NCI-H1105 treated with DMSO at 0.1 percent for 48 hours (cell line): ENCODE measurements around the gene HDAC7.
"Not testable (repeated sequence)": the region's sequence is repeated elsewhere in the genome, so short reads cannot be mapped to it uniquely, and the experiment has no call there.

Experiments
- DNase-seq: peaks from one replicate; lab custom pipeline; 2025; lab: John Stamatoyannopoulos, UW

Gene HDAC7

DNA sequence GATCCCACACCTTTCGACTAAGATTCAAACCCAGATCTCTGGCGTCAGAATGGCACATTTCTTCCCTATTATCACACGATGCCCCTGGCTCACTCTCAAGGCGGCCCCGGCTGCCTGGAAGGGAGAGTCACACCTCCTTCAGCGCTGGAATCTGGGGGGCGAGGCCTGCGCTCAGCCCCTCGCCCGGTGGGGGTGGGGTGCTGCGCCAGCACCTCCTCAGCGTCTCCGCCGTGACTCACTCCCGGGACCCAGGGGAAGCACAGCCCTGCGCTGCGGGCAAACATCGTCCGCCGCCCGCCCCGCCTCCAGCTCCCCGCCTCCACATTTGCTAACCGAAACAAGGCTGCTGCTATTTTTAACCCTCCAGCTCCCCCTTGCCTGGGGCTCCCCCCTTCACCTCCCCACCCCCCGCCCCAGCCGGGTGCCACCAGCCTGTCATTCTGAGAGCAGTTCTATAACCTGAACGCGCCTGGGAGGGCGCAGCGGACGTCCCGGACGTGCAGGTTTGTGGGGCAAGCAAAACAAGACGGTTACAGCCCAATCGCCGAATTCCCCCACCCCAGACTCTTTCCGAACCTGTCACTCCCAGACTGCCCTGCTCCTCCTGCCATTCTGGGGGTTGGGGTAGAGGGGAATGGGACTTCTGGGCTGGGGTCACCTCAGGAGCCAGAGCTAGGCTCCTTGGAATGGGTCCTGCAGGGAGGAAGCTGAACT is 6.7 kb downstream of the HDAC7 start:
- DNase-seq, result no peak

- DNase-seq, result no peak
These were observed 7.9 kb downstream of the HDAC7 start for GRCh38 chr12:47811581-47812484.

DNA sequence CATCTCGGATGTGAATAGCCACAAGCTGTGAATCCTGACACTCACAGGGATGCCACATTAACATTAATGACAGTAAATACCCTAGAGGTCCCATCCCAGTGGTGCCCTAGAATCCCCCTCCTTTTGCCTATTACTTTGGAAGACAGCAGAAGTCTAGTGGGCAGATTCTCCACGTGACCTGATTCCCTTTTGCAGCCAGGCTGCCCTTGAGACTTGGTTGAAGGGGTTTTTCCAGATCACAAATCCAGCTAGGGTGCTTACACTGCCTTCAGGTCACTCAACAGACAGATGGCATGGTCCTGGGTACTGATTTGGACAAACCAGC is 8.7 kb downstream of the HDAC7 start:
- no peak for DNase-seq

GRCh38 chr12:47809518-47809917 is 10.2 kb downstream of the HDAC7 start:
- DNase-seq, result not testable (repeated sequence)

DNA sequence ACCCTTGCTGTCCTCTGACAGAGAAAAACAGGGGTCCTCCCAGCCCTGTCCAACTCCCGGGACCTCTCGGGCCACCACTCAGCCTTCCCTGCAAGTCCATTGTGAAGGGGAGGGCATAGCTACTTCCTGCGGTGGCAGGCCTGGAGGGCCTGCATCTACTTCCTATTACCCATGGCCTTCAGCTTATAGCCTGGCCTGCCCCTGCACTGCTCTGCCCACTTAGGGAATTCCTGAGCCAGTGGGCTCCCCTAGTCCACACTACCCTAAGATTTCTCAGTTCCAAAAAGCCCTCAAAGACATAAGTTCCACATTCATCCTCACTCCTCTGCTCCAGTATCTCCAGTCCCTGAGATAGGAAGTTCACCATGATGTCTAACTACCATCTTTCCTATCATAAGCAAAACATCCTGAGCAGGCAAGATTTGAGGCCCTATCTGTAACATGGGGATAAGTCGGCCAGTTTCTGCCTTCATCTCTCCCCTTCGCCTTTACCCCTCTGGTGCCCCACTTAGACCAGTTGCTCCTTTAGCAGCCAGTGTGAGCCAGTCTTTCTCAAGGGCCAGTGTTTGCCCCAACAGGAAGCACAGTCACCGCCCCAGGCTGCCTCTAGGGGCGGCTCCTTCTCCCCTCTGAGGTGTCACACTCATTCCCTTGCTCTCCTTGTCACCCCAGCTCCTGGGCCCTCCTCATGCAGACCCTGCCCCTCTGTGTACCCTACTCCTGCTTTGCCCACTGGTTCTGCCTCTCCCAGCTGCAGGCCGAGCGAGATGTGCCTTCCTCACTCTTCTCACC is 10.9 kb downstream of the HDAC7 start:
- no peak for DNase-seq

DNA sequence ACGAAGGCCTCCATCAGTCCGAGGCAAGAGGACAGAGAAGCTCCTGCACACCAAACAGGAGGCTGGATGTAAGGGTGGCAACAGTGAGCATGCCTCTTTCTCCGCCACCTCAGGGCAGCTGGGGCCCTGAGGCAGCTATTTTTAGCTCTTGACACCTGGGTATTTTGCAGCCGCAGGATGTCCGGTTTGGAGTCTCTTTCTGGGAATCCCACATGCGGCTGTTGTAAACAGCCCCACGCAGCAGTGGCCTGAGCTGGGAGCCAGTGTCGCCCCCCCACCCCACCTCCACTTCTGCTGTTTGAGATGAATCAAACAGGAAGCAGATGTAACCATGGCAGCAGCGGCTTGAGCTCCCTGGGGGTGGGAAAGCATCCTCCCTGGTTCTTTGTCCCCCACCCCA is 11.7 kb downstream of the HDAC7 start:
- no peak for DNase-seq

GRCh38 chr12:47807338-47807737 is 12.4 kb downstream of the HDAC7 start:
- no peak for DNase-seq

GRCh38 chr12:47805417-47805816 is 14.3 kb downstream of the HDAC7 start:
- DNase-seq, result no peak

- no peak for DNase-seq
These were observed 15.5 kb downstream of the HDAC7 start for GRCh38 chr12:47804171-47804570.

DNA sequence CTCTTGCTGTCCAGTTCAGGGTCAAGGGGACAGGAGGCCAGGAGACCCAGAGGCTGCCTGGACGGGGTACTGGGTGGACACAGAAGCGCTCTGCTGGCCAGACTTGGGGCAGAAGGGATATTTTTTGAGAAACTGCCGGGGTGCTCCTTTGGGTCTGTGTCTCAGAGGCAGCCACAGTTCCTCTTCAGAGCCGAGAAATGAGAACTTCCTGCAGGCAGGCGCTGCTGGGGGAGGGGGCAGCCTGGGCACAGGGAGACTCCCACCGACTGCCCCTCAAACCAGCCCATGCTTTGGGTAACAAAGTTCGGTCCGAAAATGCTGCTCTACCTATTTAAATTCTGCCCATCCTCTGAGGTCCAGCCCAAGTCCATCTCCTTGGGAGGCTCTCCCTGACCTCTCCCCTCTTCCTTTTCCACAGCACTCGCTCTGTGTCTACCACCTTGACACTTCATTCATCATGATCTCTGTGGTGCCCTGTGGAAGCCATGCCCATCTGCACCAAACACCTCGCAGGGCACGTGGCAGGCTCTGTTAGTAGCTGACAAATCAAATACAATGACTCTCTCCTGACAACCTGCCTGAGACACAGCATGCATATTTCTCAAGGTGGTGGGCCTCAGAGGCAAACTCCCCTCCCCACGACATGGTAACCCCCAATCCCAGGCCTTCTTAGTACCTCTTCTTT is 16.4 kb downstream of the HDAC7 start:
- no peak for DNase-seq

DNA sequence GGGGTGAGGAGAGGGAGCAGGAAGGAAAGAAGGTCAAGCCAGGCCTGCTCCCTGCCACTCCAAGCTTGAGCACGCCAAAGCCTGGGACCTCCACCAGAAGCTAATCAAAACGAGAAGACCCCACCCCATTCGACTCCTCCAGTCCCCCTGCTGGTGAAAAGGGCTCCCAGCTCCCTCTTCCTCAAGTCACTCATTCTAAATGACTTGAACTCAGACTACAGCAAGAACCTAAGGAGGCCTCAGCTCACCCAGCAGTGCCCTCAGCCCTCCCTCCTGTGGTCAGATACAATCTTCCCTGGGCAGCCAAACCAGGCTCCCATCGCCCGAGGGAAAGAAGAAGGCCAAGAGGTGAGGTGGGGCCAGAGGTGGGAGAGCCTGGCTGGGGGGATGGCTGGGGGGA is 17.4 kb downstream of the HDAC7 start:
- no peak for DNase-seq

DNA sequence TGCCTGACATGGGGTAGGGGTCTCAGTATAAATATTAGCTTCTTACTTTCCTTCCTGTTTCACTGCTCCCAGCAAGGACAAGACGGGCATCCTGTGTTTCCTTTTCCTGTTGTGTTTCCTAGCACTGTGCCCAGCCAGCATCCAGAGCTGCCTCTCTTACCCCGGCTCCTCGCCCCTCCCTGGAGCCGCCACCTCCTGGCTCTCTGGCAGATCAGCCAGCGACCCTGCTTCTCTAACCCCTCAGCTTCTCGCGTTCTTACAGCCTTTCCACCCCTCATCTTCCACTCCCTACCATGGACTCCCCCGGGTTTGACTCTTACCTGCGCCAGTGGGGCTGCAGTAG is 17.8 kb downstream of the HDAC7 start:
- DNase-seq, result no peak

GRCh38 chr12:47801170-47801903 is 18.4 kb downstream of the HDAC7 start:
- no peak for DNase-seq

DNA sequence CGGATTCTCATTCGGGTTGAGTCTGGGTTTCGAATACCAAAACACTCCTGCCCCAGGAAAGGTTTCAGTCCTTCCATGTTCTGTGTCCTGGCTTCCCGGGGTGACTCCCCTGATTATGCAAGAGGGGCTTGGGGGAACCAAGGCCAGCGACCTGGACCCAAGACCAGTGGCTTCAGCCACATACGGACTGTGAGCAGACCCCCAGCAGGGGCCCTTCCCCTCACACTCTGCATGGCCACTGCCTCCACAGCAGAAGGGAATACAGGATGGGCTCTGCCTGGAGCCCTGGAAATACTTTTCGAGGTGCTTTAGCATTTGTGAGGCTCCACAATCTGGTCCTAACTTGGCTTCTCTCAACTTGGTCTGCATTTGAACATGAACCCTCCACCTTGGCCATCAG is 19.1 kb downstream of the HDAC7 start:
- DNase-seq, result no peak

- DNase-seq, result no peak
These were observed 20.2 kb downstream of the HDAC7 start for GRCh38 chr12:47799357-47799955.

GRCh38 chr12:47798382-47798948 is 21.2 kb downstream of the HDAC7 start:
- DNase-seq, result no peak

GRCh38 chr12:47797441-47797840 is 22.3 kb downstream of the HDAC7 start:
- DNase-seq, result no peak

DNA sequence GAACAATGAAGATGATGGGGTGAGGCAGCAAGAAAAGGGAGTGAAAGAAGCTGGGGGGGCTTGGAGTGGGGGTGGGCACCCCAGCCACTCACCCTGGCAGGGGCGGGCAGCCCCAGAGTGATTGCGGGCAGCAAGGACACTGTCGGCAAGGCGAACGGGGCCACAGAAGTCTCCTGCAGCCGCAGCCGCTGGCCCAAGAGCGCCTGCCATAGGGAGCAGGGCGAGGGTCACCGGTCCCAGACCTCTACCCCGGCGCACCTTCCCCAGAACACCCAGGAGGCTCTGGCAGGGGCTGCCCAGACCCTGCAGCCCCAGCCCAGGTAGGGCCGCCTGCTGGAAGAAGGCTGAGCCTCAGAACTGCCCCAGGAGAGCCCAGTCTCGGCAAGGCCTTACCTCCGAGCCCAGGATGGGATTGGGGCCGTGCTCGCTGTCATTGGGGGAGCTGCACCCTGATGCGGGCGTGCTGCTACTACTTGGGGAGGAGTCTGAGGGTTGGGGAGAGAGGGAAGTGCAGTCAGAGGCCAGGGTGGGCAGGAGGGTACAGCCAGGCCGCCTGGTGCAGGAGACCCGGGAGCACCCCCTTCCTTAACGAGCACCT is 23.8 kb downstream of the HDAC7 start:
- no peak for DNase-seq

- no peak for DNase-seq
These were observed 24.4 kb downstream of the HDAC7 start for GRCh38 chr12:47795121-47795813.

DNA sequence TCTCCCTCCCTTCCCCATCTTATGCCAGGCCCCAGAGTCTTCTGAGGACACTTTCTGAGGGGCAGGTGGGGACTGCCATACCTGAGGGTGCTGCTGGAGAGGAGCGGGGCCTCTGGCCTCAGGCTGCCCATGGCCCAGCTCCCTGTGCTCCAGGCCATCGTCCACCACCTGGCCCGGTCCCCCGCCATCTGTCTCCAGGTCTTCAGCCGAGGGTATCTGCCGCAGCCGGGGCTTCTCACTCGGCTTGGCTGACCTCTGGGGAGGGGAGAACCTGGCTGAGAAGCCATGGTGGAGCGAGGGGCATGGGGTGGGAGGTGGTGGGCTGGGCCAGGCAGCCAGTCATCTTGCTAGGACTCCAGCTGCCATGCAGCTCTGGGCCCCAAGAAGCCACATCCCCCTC is 25.0 kb downstream of the HDAC7 start:
- no peak for DNase-seq
